Thyroid gland (tissue), 4 donors: ENCODE results near the gene STX1A.

Experiments used
- POLR2A ChIP-seq, 2 donors: fragments of 450-650 bp; IDR thresholded peaks; one replicate each; pipeline ENCODE4 v1.6.1; 2017; ENCODE audit warnings: antibody characterized with exemption in 2 of 2, mild to moderate bottlenecking in 2 of 2, moderate library complexity in 1 of 2
- TF ChIP-seq, protein P1 (sequence below), 6 experiments: fragments of 200-600 bp in 3 of 6; fragments of 450-650 bp in 3 of 6; sonication (generic) in 3 of 6; IDR thresholded peaks; one replicate each; pipeline ENCODE4 v1.5.1; 2016 to 2019; ENCODE audit warnings: antibody characterized with exemption in 6 of 6, mild to moderate bottlenecking in 2 of 6, inconsistent platforms in 1 of 6, moderate library complexity in 1 of 6

DNA sequence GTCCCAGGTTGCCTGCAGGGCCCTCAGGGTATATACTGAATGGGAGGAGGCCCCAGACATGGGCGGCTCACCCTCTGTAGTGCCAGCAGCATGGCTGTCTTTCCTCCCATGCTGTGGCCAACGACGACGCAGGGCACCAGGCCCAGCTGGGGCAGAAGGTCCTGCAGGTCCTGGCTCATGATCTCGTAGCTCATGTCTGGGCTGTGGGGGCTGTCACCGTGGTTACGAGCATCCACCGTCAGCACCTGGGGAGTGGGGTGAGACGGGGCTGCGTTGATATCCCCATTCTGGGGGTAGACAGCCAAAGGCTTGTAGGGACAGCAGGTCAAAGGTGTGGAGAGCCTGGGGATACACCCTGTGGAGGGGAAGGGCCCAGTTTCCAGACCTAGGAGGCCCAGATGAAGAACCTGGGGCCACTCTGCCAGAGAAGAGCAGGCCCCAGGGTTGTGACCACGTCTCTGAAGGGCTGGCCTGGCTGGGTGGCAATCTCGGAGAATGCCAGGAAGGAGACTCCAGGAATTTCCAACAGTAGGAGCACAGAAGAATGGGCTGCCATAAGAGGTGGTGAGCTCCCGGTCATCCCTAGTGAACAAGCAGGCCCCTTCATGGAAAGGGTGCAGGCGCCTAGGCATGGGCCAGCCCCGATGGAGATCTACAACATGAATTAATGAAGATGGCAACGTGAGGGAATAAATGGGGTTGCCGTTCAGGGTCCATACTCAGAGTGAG is 18.2 kb upstream of the STX1A start:
- no peak for TF ChIP-seq POLR2A (IDR thresholded peaks at IDR 0.05)
- TF ChIP-seq, protein P1, sequence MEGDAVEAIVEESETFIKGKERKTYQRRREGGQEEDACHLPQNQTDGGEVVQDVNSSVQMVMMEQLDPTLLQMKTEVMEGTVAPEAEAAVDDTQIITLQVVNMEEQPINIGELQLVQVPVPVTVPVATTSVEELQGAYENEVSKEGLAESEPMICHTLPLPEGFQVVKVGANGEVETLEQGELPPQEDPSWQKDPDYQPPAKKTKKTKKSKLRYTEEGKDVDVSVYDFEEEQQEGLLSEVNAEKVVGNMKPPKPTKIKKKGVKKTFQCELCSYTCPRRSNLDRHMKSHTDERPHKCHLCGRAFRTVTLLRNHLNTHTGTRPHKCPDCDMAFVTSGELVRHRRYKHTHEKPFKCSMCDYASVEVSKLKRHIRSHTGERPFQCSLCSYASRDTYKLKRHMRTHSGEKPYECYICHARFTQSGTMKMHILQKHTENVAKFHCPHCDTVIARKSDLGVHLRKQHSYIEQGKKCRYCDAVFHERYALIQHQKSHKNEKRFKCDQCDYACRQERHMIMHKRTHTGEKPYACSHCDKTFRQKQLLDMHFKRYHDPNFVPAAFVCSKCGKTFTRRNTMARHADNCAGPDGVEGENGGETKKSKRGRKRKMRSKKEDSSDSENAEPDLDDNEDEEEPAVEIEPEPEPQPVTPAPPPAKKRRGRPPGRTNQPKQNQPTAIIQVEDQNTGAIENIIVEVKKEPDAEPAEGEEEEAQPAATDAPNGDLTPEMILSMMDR (IDR thresholded peaks at IDR 0.05) = no peak
